ENCODE data around the gene SFI1.

SFI1 gene

DNA sequence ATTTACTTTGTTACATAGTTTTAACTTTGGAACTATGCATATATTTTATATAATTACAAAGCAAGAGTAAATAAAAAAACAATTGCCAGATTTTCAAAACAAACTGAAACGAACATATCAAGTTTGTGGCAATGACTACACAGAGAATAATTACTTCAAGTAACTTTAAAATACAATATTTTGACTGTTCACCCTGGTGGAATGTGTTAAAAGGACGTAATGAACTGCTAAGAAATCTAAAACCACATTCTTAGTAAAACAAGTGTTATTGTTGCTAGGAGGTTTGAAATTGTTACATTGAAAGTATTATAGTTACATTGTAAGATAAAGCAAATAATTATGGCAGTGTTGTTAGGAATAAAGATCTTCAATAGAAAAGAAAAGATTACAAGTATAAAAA, 71.4 kb downstream of the SFI1 start:
- peak; percentile 31 for DNase-seq (ENCODE audit: low read depth)
- TF ChIP-seq, protein P1, sequence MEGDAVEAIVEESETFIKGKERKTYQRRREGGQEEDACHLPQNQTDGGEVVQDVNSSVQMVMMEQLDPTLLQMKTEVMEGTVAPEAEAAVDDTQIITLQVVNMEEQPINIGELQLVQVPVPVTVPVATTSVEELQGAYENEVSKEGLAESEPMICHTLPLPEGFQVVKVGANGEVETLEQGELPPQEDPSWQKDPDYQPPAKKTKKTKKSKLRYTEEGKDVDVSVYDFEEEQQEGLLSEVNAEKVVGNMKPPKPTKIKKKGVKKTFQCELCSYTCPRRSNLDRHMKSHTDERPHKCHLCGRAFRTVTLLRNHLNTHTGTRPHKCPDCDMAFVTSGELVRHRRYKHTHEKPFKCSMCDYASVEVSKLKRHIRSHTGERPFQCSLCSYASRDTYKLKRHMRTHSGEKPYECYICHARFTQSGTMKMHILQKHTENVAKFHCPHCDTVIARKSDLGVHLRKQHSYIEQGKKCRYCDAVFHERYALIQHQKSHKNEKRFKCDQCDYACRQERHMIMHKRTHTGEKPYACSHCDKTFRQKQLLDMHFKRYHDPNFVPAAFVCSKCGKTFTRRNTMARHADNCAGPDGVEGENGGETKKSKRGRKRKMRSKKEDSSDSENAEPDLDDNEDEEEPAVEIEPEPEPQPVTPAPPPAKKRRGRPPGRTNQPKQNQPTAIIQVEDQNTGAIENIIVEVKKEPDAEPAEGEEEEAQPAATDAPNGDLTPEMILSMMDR (conservative IDR thresholded peaks at IDR 0.05; ENCODE audit: low read depth, low read length) = no peak

DNA sequence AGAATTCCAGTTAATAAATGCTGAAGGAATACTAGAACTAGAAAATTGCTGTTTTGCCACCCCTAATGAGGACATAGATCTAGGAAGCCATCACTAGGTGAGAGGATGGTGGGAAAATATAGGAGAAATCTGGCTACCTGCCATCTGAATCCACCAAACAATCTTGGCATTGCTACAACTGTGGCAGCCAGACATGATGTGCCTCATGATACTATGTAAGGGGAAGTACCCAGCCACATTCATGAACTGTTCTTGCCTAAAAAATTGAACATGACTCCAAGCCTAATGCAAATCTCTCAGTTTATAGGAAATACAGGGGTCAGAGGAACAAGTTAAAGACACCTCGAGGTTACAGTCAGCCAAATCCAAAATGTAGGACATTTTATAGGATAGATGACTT, 72.8 kb downstream of the SFI1 start:
- DNase-seq (ENCODE audit: low read depth) = peak; percentile 36
- H3K4me3 ChIP-seq (ENCODE audit: low read depth, low read length) = no peak overlapping the region
- TF ChIP-seq, protein P1 (conservative IDR thresholded peaks at IDR 0.05; ENCODE audit: low read depth, low read length) = no peak

More for the DNA sequence above, 71.4 kb downstream of the SFI1 start:
- no peak overlapping the region for H3K4me3 ChIP-seq (ENCODE audit: low read depth, low read length)

DNA sequence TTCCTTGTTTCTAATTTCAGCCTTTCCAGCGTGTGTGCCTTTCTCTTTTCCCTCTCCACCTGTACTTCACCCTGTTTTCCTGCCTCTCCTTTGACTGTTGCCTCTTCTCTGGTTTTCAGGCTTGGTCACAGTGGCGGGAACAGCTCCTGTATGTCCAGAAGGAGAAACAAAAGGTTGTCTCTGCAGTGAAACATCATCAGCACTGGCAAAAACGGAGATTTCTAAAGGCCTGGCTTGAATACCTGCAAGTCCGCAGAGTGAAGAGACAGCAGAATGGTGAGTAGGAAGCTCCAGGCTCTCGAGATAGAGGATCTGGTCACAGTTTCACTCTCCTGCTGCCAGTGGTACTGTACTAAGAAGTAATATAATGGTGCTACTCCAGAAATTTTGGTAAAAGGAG, 76.6 kb downstream of the SFI1 start:
- no peak overlapping the region for H3K4me3 ChIP-seq (ENCODE audit: low read depth, low read length)
- TF ChIP-seq, protein P1 (conservative IDR thresholded peaks at IDR 0.05; ENCODE audit: low read depth, low read length) = no peak

DNA sequence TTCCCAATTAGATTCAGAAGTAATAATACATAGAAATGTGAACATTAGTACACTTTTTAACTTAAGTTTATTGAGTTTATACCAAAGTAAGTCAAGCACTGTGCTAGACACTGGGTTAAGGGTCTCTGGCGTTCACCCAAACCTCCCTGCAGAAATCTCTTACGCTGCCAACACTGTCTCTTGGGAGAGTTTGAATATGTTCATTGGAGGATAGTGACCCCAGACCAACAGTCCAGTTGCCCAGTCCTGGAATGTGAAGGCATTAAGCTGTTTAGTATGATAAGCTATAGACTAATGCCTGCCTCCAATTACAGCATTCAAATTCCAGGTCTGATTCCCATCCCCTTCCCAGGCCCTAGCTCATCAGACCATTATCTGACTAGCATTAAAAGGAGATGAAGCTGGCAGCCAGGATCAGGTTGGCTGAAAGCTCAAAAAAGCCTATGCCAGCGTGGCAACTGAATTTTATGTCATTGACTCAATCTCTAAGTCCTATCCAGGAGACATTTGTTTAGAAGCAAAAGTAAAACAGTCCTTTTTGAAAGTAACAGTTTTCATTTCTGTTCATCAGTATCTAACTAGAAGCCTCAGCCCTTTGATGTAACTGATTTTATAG, 77.8 kb downstream of the SFI1 start:
- peak; percentile 59 for DNase-seq (ENCODE audit: low read depth)
- TF ChIP-seq, protein P1 (conservative IDR thresholded peaks at IDR 0.05; ENCODE audit: low read depth, low read length) = no peak
- no peak overlapping the region for H3K4me3 ChIP-seq (ENCODE audit: low read depth, low read length)

More for the DNA sequence above, 76.6 kb downstream of the SFI1 start:
- DNase-seq (ENCODE audit: low read depth) = no peak

DNA sequence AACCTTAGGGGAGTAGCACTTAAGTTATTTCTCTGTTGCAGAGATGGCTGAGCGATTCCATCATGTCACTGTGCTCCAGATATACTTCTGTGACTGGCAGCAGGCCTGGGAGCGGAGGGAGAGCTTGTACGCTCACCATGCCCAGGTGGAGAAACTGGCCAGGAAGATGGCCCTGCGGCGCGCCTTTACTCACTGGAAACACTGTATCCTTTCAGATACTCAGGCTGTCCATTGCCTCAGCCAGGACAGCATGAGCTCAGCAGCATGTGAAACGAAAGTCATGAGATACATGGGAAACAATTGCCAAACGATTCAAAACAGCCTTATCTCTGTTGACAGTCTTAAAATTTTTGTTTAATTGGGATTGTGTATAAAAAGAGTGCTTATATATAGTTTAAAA, 78.9 kb downstream of the SFI1 start:
- peak; percentile 47 for DNase-seq (ENCODE audit: low read depth)
- H3K4me3 ChIP-seq (ENCODE audit: low read depth, low read length) = no peak overlapping the region
- TF ChIP-seq, protein P1 (conservative IDR thresholded peaks at IDR 0.05; ENCODE audit: low read depth, low read length) = no peak

DNA sequence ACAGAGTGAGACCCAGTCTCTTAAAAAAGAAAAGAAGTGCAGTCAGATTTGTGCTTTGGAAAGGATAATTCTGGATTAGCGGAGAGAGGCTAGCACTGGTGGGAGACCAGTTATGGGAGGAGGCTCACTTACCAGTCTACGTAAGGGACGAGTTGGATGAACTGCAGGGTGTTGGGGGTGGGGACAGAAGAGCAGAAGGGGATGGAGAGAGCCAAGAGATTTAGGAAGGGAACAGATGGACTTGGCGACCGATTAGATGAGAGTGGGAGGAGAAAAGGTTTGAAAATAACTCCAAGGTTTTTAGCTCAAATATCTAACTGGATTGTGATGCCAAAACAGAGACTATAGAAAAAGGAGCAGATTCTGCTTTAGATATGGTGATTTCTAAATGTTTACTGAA, 81.4 kb downstream of the SFI1 start:
- DNase-seq (ENCODE audit: low read depth) = no peak
- TF ChIP-seq, protein P1 (conservative IDR thresholded peaks at IDR 0.05; ENCODE audit: low read depth, low read length) = no peak
- no peak overlapping the region for H3K4me3 ChIP-seq (ENCODE audit: low read depth, low read length)

DNA sequence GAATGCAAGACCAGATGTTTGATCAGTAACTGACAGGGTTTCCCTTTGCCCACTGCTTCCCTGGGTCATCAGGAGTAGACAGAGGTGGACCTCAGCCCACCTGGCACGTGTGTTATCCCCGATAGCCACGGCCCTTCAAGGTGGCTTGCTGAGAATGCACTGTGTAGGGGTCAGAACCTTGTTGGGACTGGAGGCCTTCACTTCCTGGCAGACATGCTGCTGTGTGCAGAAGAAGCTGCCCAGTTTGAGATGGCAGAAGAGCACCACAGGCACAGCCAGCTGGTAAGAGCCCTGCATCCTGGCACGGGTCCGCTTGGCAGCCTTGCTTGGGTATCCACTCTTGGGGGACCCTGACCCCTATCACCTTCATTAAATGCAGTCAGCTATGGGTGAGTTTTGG, 81.8 kb downstream of the SFI1 start:
- H3K4me3 ChIP-seq (ENCODE audit: low read depth, low read length) = no peak overlapping the region
- TF ChIP-seq, protein P1 (conservative IDR thresholded peaks at IDR 0.05; ENCODE audit: low read depth, low read length) = no peak
- no peak for DNase-seq (ENCODE audit: low read depth)

Data from choroid plexus epithelial cell (primary cell).